Naive B cell (primary cell): ENCODE results near the gene NMNAT2. TPM values are rescaled to one million over a fixed set of nuclear protein-coding genes. Genes with fewer than 3 reads are reported as not detected.

Experiments
- ATAC-seq, 2 donors: fragments of 150-1000 bp; cut with Tn5 transposase; 2 replicates each; pipeline ENCODE4 v1.10.0; 2021; ENCODE audit warnings: low read depth in 2 of 2, mild to moderate bottlenecking in 2 of 2, moderate library complexity in 2 of 2
- DNase-seq: peaks from one replicate; pipeline ENCODE4 v3.0.0; 2022
- H3K27ac Mint-ChIP-seq, 6 donors: one replicate each; pipeline ENCODE4 v1.8.0; 2020 to 2022; ENCODE audit warnings: mild to moderate bottlenecking in 6 of 6, mixed read lengths in 6 of 6, moderate library complexity in 5 of 6, inconsistent platforms in 2 of 6
- H3K27me3 Mint-ChIP-seq, 3 donors: one replicate each; pipeline ENCODE4 v1.8.0; 2021 to 2022; ENCODE audit warnings: mixed read lengths in 3 of 3, mild to moderate bottlenecking in 1 of 3
- H3K36me3 Mint-ChIP-seq, 2 donors: one replicate each; pipeline ENCODE4 v1.8.0; 2020 to 2022; ENCODE audit warnings: mixed read lengths in 2 of 2, inconsistent platforms in 1 of 2, mild to moderate bottlenecking in 1 of 2
- H3K4me1 Mint-ChIP-seq, 3 donors: one replicate each; pipeline ENCODE4 v1.8.0; 2020 to 2022; ENCODE audit warnings: mixed read lengths in 3 of 3, inconsistent platforms in 1 of 3, mild to moderate bottlenecking in 1 of 3, moderate library complexity in 1 of 3
- H3K4me3 Mint-ChIP-seq, 8 donors: one replicate each; pipeline ENCODE4 v1.8.0; 2020 to 2022; ENCODE audit warnings: mild to moderate bottlenecking in 8 of 8, mixed read lengths in 8 of 8, moderate library complexity in 8 of 8, inconsistent platforms in 2 of 8
- H3K9me3 Mint-ChIP-seq, 7 donors: one replicate each; pipeline ENCODE4 v1.8.0; 2020 to 2022; ENCODE audit warnings: mixed read lengths in 7 of 7, mild to moderate bottlenecking in 5 of 7, inconsistent platforms in 2 of 7, moderate library complexity in 1 of 7
- polyA plus RNA-seq, 6 donors: library from polyadenylated mRNA; unstranded; fragments of 300-500 nt; fragmentation: Illumina TruSeq; gene quantifications; one replicate each; pipeline ENCODE4 v1.2.3, GENCODE V29; 2021; ENCODE audit warnings: low read depth in 6 of 6

The NMNAT2 gene
- polyA plus RNA-seq, 6 donors from 2014 or later: not detected

GRCh38 chr1:183310753-183311479, 107.3 kb downstream of the NMNAT2 start:
- Mint-ChIP-seq H3K4me3 (no peak overlapping the region), H3K9me3 (no peaks in the 10 kb centered on the region), H3K27ac (peak overlapping the region in 1 of 6 donors; percentile 11), H3K27me3 (peaks cover 0 to 27% (median 18%) of the 10 kb centered on the region in 3 donors), H3K36me3 (peaks cover 5 to 8% of the 10 kb centered on the region in 2 donors), H3K4me1 (peaks cover 4 to 11% (median 10%) of the 10 kb centered on the region in 3 donors)
- no peak for DNase-seq
- ATAC-seq: no peak

GRCh38 chr1:183308719-183309118, 109.5 kb downstream of the NMNAT2 start:
- ATAC-seq (no peak), DNase-seq (no peak)
- Mint-ChIP-seq H3K4me1 (peaks cover 4 to 12% (median 11%) of the 10 kb centered on the region in 3 donors), H3K27ac (no peak overlapping the region), H3K4me3 (no peak overlapping the region), H3K27me3 (peaks cover 0 to 27% (median 7%) of the 10 kb centered on the region in 3 donors), H3K36me3 (peaks cover 5 to 8% of the 10 kb centered on the region in 2 donors), H3K9me3 (no peaks in the 10 kb centered on the region)

DNA sequence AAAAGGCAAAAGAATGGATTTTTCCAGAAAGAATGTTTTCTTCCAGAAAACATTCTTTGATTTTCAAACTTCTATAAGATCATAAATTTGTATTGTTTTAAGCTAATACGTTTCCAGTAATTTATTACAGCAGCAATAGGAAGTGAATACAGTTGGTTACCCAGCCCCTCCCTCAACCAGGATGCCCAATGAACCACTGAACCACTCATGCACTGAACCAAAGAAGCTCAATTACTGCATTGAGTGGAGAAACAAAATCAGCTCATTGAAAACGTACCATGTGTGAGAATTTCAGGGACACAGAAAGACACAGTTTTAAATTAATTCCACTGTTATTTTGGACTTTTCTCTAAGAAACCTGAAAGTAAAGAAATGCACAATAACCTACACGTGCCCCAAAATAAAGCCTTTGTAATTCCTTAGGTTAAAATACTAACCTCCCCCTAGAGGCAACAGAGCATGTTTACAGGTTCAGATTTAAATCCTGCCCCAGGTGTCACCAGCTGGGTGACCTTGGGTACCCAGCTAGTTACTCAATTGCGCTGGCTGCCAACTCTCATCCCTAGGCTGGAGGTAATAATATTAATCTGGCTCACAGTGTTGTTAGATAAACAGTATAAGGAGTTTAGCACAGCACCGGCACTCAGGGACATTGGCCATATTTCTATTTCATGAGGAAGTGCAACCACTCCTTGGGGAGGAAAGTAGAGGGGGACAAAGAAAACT, 111.7 kb downstream of the NMNAT2 start:
- H3K9me3 Mint-ChIP-seq: no peaks in the 10 kb centered on the region
- peak; percentile 61 to 68 for ATAC-seq
- peak overlapping the region in 1 of 6 donors; percentile 42 for H3K27ac Mint-ChIP-seq
- H3K4me3 Mint-ChIP-seq: no peak overlapping the region
- peaks cover 5 to 8% of the 10 kb centered on the region in 2 donors for H3K36me3 Mint-ChIP-seq
- DNase-seq: no peak
- H3K27me3 Mint-ChIP-seq: peaks cover 0 to 36% (median 7%) of the 10 kb centered on the region in 3 donors
- H3K4me1 Mint-ChIP-seq: peaks cover 4 to 12% (median 11%) of the 10 kb centered on the region in 3 donors

DNA sequence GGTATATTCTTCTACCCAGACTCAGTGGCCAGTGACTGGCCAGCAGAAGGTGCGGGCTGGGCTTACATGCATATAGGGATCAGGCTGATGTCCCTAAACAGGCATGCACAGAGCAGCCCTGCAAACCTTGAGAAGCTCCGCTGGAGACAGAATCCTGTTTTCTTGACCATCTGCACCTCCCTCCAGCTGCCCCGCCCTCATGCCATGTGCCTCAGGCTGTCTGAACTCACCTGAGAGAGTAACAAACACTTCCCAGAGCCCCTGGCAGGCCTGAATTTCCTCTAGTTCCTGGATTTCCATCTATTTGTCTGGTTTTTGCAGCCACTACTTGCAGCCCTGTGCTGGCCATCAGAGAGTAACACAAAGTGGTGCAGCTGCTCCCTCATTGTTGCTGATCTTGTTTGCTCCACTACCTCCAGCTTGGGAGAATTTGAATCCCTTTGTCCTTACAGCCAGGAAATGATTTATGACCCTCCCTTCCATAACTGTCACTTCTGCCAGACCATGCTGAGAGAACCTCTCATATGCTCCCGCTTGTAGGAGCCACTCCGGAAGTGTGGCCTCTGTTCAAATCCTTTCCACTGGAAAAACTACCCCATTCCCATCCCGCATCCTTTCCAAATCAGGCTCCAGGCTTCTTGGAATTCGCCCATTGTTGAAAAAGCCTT, 113.6 kb downstream of the NMNAT2 start:
- H3K27me3 Mint-ChIP-seq: peaks cover 0 to 36% (median 7%) of the 10 kb centered on the region in 3 donors
- ATAC-seq: no peak
- peaks cover 0 to 3% (median 0%) of the 10 kb centered on the region in 7 donors for H3K9me3 Mint-ChIP-seq
- H3K4me3 Mint-ChIP-seq: no peak overlapping the region
- no peak for DNase-seq
- H3K4me1 Mint-ChIP-seq: peaks cover 4 to 12% (median 11%) of the 10 kb centered on the region in 3 donors
- peaks cover 5 to 8% of the 10 kb centered on the region in 2 donors for H3K36me3 Mint-ChIP-seq
- H3K27ac Mint-ChIP-seq: no peak overlapping the region

GRCh38 chr1:183303901-183304300, 114.3 kb downstream of the NMNAT2 start:
- Mint-ChIP-seq H3K9me3 (peaks cover 0 to 3% (median 0%) of the 10 kb centered on the region in 7 donors), H3K4me1 (peaks cover 4 to 12% (median 11%) of the 10 kb centered on the region in 3 donors), H3K4me3 (no peak overlapping the region), H3K27ac (no peak overlapping the region), H3K36me3 (peaks cover 5 to 8% of the 10 kb centered on the region in 2 donors), H3K27me3 (peaks cover 0 to 35% (median 7%) of the 10 kb centered on the region in 3 donors)
- ATAC-seq (no peak), DNase-seq (no peak)

DNA sequence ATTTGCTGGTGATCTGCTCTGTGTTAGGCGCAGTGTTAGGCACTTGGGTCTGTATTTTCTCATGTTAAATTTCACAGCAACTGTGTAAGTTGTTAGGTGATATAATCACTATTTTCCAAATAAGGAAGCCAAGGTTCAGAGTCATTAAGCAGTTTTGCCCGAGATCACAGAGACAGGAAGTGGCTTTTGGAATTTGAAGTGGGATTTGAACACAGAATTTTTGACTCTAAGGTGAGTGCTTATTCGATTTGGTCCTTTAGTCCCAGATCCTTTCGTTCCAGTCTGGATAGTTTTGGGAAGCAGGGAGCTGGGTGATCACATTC, 114.9 kb downstream of the NMNAT2 start:
- ATAC-seq: no peak
- Mint-ChIP-seq H3K27ac (no peak overlapping the region), H3K4me1 (peaks cover 4 to 12% (median 11%) of the 10 kb centered on the region in 3 donors), H3K4me3 (no peak overlapping the region), H3K36me3 (peaks cover under 1 to 1% of the 10 kb centered on the region in 2 donors), H3K9me3 (peaks cover 0 to 7% (median 0%) of the 10 kb centered on the region in 7 donors), H3K27me3 (peaks cover 0 to 29% (median 7%) of the 10 kb centered on the region in 3 donors)
- no peak for DNase-seq

- H3K4me3 Mint-ChIP-seq: no peak overlapping the region
- H3K36me3 Mint-ChIP-seq: no peaks in the 10 kb centered on the region
- DNase-seq (no peak), ATAC-seq (no peak)
- peaks cover 4 to 12% (median 11%) of the 10 kb centered on the region in 3 donors for H3K4me1 Mint-ChIP-seq
- H3K9me3 Mint-ChIP-seq: peaks cover 0 to 7% (median 0%) of the 10 kb centered on the region in 7 donors
- peaks cover 0 to 23% (median 7%) of the 10 kb centered on the region in 3 donors for H3K27me3 Mint-ChIP-seq
- peak overlapping the region in 1 of 6 donors; percentile 51 for H3K27ac Mint-ChIP-seq
Observed at GRCh38 chr1:183302452-183303322, 115.5 kb downstream of the NMNAT2 start.

DNA sequence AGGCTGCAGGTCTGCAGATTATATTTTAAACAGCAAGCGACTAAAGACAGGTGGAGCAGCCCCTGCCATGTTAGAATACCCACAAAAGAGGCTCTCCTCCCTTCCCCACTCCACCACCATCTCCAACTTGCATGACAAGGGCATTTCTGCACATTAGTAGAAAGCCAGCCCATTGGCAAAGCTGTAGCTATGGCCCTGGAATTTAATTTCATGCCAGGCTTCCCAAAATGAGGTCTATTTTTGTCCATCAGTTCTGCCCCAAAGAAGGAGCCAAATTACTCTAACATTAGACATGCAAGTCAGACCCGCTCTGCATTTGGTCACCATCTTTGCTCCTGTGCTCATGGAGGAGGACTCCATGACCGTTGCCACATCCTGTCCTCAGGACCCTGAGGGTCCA, 116.9 kb downstream of the NMNAT2 start:
- Mint-ChIP-seq H3K4me3 (no peak overlapping the region), H3K4me1 (peaks cover 0 to 4% (median 4%) of the 10 kb centered on the region in 3 donors), H3K9me3 (peaks cover 0 to 7% (median 0%) of the 10 kb centered on the region in 7 donors), H3K36me3 (no peaks in the 10 kb centered on the region), H3K27ac (no peak overlapping the region), H3K27me3 (peaks cover 5 to 30% (median 7%) of the 10 kb centered on the region in 3 donors)
- no peak for ATAC-seq
- DNase-seq: no peak

DNA sequence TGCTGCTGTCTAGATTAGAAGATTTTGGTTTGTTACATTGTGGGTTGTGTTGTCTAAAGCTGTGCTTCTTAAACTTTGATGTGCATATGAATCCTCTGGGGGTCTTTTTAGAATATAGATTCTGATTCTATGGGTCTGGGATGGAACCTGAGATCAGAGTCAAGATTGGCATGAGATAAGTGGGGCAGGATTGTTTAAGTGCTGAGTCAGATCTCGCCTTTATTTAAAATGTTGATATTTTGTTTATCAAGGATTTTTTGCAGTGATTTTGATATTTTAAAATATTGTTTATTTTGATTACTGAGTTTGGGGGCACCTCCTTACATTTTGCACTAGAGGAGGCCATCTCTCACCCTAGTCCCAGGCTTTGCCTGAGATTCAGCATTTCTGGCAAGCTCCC, 117.4 kb downstream of the NMNAT2 start:
- Mint-ChIP-seq H3K4me1 (no peaks in the 10 kb centered on the region), H3K27me3 (peaks cover 5 to 30% (median 7%) of the 10 kb centered on the region in 3 donors), H3K27ac (no peak overlapping the region), H3K36me3 (no peaks in the 10 kb centered on the region), H3K9me3 (peaks cover 0 to 7% (median 0%) of the 10 kb centered on the region in 7 donors), H3K4me3 (no peak overlapping the region)
- DNase-seq (no peak), ATAC-seq (no peak)

DNA sequence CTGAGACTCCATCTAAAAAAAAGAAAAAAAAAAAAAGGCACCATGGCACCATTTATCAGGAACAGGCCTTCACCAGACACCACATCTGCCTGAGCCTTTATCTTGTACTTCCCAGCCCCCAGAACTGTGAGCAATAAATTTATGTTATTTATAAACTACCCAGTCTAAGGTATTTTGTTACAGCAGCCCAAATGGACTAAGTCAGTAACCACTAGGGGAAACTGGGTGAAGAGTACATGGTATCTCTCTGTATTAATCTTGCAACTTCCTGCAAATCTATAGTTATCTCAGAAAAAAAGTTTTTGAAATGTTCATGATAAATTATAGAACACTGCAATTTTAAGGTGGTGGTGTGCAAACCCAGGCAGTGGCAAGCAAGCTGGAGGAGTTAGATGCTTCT, 117.8 kb downstream of the NMNAT2 start:
- Mint-ChIP-seq H3K27ac (no peak overlapping the region), H3K27me3 (peaks cover 5 to 30% (median 7%) of the 10 kb centered on the region in 3 donors), H3K36me3 (no peaks in the 10 kb centered on the region), H3K9me3 (peaks cover 0 to 7% (median 0%) of the 10 kb centered on the region in 7 donors), H3K4me3 (no peak overlapping the region), H3K4me1 (no peaks in the 10 kb centered on the region)
- ATAC-seq (no peak), DNase-seq (no peak)

DNA sequence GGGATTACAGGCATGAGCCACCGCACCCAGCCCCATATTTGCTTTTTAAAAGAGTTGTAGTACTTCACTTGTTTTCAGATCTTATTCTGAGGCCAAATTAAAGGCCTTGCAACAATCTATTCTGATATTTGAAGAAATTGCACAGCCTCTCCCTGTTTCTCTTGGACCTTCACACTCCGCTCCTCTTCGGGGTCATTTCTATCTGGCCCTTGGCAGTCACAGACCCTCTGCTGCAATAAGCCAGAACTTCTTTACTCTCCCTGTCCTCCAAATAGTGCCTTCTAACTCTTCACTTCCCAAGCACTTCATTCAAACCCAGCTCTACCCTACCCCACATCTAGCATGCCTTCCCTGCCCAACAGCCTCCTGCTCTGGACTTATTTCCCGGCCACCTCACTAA, 121.4 kb downstream of the NMNAT2 start:
- H3K36me3 Mint-ChIP-seq: no peaks in the 10 kb centered on the region
- ATAC-seq (no peak), DNase-seq (no peak)
- peak overlapping the region in 1 of 8 donors; percentile 32 for H3K4me3 Mint-ChIP-seq
- peaks cover 5 to 13% (median 7%) of the 10 kb centered on the region in 3 donors for H3K27me3 Mint-ChIP-seq
- no peaks in the 10 kb centered on the region for H3K4me1 Mint-ChIP-seq
- H3K27ac Mint-ChIP-seq: no peak overlapping the region
- H3K9me3 Mint-ChIP-seq: peaks cover 0 to 7% (median 0%) of the 10 kb centered on the region in 7 donors

DNA sequence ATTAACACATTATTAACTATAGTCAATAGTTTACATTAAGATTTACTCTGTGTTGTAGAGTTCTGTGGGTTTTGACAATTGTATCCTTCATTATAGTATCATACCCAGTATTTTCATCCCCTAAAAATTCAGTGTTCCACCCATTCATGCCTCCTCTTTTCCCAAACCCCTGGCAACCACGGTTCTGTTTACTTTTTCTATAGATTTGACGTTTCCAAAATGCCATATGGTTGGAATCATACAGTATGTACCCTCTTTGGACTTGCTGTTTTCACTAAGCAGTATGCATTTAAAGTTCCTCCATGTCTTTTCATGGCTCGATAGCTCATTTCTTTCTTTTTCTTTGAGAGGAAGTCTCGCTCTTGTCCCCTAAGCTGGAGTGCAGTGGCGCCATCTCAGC, 122.7 kb downstream of the NMNAT2 start:
- Mint-ChIP-seq H3K36me3 (no peaks in the 10 kb centered on the region), H3K9me3 (peaks cover 0 to 7% (median 0%) of the 10 kb centered on the region in 7 donors), H3K4me3 (no peak overlapping the region), H3K4me1 (no peaks in the 10 kb centered on the region), H3K27me3 (peaks cover 5 to 16% (median 7%) of the 10 kb centered on the region in 3 donors), H3K27ac (no peak overlapping the region)
- ATAC-seq: no peak
- no peak for DNase-seq
